GM18951 (cell line): ENCODE data around the gene CACNB1.

Source experiments
- POLR2A ChIP-seq: IDR thresholded peaks from 4 replicates; pipeline ENCODE4 v1.6.1; 2011; ENCODE audit warnings: mild to moderate bottlenecking; ENCODE audit not compliant: insufficient read length, insufficient read depth; ENCODE audit errors: extremely low read depth
- in situ Hi-C: fragments of 300-500 bp; cut with MboI; formaldehyde crosslinking; loops from one replicate; pipeline ENCODE4 v1.12.0; 2022; ENCODE audit warnings: low sequenced_read_pairs, mixed read lengths, inconsistent platforms; ENCODE audit not compliant: unreplicated experiment

Gene CACNB1

DNA sequence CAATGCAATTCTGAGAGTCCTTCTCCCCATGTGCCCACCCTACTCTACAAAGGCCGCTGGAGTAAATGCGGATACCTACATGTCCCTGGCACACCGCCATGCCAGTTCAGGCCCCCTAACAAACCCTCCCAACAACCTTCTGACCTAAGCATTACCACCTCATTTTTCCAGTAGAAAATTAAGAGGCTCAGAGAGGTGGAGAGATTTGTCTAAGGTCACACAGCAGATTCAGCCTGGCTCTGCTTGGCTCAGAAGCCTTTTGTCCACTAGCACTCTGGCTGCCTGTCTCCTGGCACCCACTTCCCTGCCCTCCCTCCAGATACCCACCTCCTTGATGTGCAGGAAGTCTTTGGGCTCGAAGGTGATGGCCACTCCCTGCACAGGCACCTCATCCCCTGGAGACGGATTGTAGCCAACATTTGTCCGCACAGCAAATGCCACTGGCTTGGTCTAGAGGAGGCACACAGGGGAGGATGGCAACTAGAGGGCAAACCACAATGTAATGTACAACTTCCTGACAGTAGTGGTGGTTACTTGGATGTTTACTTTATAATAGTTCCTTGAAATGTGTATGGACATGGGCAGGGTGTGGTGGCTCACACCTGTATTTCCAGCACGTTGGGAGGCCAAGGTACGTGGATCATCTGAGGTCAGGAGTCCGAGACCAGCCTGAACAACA is 10.2 kb downstream of the CACNB1 start:
- TF ChIP-seq POLR2A = no peak
- in situ Hi-C loops = no loop called here

DNA sequence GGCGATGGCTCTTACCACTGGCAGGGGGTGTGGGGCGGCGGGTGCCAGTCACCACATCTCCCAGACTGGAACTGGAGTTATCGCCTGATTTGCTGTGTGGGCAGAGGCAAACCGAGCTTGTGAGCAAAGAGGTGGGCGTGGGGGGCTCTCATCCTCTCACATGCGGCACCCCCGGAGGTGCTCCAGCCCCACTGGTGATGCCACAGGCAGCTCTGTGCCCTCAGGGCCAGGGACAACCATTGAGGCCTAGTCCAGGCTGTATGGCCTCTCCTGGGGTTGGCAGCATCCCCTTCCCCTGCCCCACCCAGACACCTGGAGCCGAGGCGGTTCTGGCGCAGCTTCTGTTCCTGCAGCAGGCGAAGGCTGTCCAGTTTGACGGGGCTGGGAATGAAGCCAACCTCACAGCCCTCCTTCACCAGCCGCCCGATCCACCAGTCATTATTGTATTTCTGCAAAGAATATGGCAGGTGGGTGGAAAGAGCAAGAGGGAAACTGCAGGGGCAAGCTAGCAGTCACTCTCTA is 10.9 kb downstream of the CACNB1 start:
- TF ChIP-seq POLR2A = no peak
- in situ Hi-C loops = no loop called here

DNA sequence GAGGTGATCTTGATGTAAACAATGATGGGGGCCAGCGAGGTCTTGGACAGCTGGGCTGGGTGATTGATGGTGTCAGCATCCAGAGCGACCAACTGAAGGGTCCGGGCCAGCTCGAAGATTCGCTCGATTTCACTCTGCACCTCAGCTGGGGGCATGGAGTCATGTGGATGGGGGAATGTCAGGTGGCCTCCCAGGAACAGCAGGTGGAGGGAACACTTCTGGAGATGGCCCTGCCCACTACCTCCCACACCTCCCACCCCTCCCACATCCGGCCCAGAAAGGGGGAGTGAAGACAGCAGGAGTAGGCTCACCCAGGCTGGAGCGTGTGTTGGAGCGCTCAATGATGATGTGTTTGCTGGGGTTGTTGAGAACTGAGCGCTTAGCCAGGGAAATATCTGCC is 13.7 kb downstream of the CACNB1 start:
- in situ Hi-C loops = no loop called here
- TF ChIP-seq POLR2A = no peak

GRCh38 chr17:39183045-39183444 is 14.4 kb downstream of the CACNB1 start:
- in situ Hi-C loops = no loop called here
- no peak for TF ChIP-seq POLR2A

GRCh38 chr17:39181303-39181702 is 16.2 kb downstream of the CACNB1 start:
- in situ Hi-C loops = no loop called here
- TF ChIP-seq POLR2A = no peak

GRCh38 chr17:39178536-39178935 is 18.9 kb downstream of the CACNB1 start:
- TF ChIP-seq POLR2A = no peak
- in situ Hi-C loops = no loop called here

- in situ Hi-C loops = no loop called here
- TF ChIP-seq POLR2A = no peak
Observed at GRCh38 chr17:39177256-39177655, 20.2 kb downstream of the CACNB1 start.

- in situ Hi-C loops = no loop called here
Observed at GRCh38 chr17:39175695-39176093, 21.8 kb downstream of the CACNB1 start.

DNA sequence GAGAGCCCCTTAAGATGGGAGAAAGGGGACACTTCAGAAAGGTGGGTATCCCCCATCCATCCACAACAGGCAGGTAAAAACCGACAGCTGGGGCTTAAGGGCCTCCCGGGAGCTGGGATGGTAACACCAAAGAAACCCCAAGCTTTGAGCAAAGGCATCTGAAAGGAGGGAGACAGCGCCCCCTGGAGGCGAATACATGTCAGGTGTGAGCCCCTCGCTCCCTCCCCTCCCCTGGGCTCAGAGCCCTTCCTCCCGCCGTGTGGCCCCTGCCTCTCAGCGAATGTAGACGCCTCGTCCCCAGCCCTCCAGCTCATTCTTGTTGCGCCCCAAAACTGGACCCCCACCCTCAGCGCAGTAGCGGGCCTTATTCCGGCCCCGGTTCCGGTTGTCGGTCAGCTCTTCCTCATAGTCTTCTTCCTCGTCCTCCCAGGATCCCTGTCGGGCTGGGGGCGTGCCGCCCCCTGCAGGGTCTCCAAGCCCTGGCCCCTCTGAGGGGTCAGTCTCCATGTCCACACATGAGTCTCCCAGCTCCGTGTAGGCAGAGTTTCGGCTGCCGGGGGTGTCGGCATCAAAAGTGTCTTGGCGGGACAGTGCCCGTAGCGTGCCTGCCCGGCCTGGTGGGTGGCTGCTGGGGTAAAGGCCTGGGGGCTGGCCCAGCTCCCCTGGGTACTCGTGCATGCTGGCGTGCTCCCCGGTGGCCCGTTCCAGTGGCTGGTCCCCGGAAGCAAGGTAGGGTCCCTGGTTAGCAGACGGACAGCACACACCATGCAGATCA is 22.4 kb downstream of the CACNB1 start:
- in situ Hi-C loops = no loop called here
- TF ChIP-seq POLR2A = no peak

More at GRCh38 chr17:39175695-39176093, 21.8 kb downstream of the CACNB1 start:
- no peak for TF ChIP-seq POLR2A

- in situ Hi-C loops = no loop called here
- no peak for TF ChIP-seq POLR2A
Observed at GRCh38 chr17:39173526-39174274, 23.8 kb downstream of the CACNB1 start.

DNA sequence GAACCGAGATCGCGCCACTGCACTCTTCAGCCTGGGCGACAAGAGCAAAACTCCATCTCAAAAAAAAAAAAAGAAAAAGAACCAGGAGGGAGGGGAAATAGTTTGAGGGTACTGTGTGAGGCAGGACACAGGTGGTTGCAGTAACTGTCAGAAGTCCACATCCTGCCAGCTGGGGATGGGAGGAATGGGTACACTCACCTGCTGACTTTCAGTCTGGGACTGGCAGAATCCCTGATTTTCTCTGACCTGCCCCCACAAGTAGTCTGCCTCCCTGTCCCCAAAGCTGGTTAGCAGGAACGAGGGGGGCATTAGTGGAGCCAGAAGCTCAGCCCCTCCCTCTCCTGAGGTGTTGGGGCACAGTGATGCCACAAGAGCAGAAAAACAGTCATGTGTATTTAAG is 24.4 kb downstream of the CACNB1 start:
- in situ Hi-C loops = no loop called here
- TF ChIP-seq POLR2A = no peak

- TF ChIP-seq POLR2A = no peak
- in situ Hi-C loops = no loop called here
Observed at GRCh38 chr17:39171933-39172332, 25.5 kb downstream of the CACNB1 start.

GRCh38 chr17:39170558-39170957 is 26.9 kb downstream of the CACNB1 start:
- in situ Hi-C loops = no loop called here
- TF ChIP-seq POLR2A = no peak
